ENCODE measurements around the gene PPP4R2. TPM values are rescaled to one million over a fixed set of nuclear protein-coding genes. Genes with fewer than 3 reads are reported as not detected.
"Not testable (repeated sequence)": the region's sequence is repeated elsewhere in the genome, so short reads cannot be mapped to it uniquely, and the experiment has no call there.

The PPP4R2 gene
- total RNA-seq, 3 donors from 2014 or later: 71.5 to 77.5 (median 75.3) TPM

GRCh38 chr3:73060302-73060723, 63.7 kb downstream of the PPP4R2 start:
- TF ChIP-seq CTCF (IDR thresholded peaks at IDR 0.05): no peak
- Histone ChIP-seq H3K36me3 (ENCODE audit: low read depth) (no peaks in the 10 kb centered on the region), H3K4me1 (ENCODE audit: low read depth) (peaks cover 18% of the 10 kb centered on the region), H3K4me3 (no peak overlapping the region), H3K9me3 (no peaks in the 10 kb centered on the region)
- intact Hi-C loops (cut with DNase I, micrococcal nuclease): no loop called here
- ATAC-seq (no peak), DNase-seq (no peak)

GRCh38 chr3:73061416-73061815, 64.8 kb downstream of the PPP4R2 start, which contains the start of gene EBLN2:
EBLN2 (plus strand) TSS chr3:73061659; CDS start chr3:73062082, 423 bp downstream.
- peaks cover 10% of the 10 kb centered on the region for H3K4me1 ChIP-seq (ENCODE audit: low read depth)
- no peak for TF ChIP-seq CTCF (IDR thresholded peaks at IDR 0.05)
- intact Hi-C loops (cut with DNase I, micrococcal nuclease): no loop called here
- H3K9me3 ChIP-seq: no peaks in the 10 kb centered on the region
- ATAC-seq: no peak
- DNase-seq: no peak
- H3K36me3 ChIP-seq (ENCODE audit: low read depth): no peaks in the 10 kb centered on the region
- H3K4me3 ChIP-seq: no peak within 1 kb of the TSS

- H3K36me3 ChIP-seq (ENCODE audit: low read depth); H3K4me3 ChIP-seq; intact Hi-C loops (cut with DNase I, micrococcal nuclease); ATAC-seq; H3K9me3 ChIP-seq; H3K4me1 ChIP-seq (ENCODE audit: low read depth); DNase-seq: not testable (repeated sequence)
Observed at GRCh38 chr3:73066243-73066642, 69.6 kb downstream of the PPP4R2 start.

- no peaks in the 10 kb centered on the region for H3K9me3 ChIP-seq
- peaks cover 7% of the 10 kb centered on the region for H3K4me1 ChIP-seq (ENCODE audit: low read depth)
- H3K36me3 ChIP-seq (ENCODE audit: low read depth): no peaks in the 10 kb centered on the region
- no peak overlapping the region for H3K4me3 ChIP-seq
- intact Hi-C loops (cut with DNase I, micrococcal nuclease): no loop called here
- ATAC-seq (no peak), DNase-seq (no peak)
- TF ChIP-seq CTCF (IDR thresholded peaks at IDR 0.05): no peak
Observed at GRCh38 chr3:73068419-73068818, 71.8 kb downstream of the PPP4R2 start.

GRCh38 chr3:73069187-73069586, 72.6 kb downstream of the PPP4R2 start:
- no peaks in the 10 kb centered on the region for H3K9me3 ChIP-seq
- intact Hi-C loops (cut with DNase I, micrococcal nuclease): no loop called here
- TF ChIP-seq CTCF (IDR thresholded peaks at IDR 0.05): no peak
- ATAC-seq (no peak), DNase-seq (no peak)
- H3K4me1 ChIP-seq (ENCODE audit: low read depth): peaks cover 7% of the 10 kb centered on the region
- H3K36me3 ChIP-seq (ENCODE audit: low read depth): no peaks in the 10 kb centered on the region
- H3K4me3 ChIP-seq: no peak overlapping the region

- peaks cover 1% of the 10 kb centered on the region for H3K4me1 ChIP-seq (ENCODE audit: low read depth)
- H3K36me3 ChIP-seq (ENCODE audit: low read depth): no peaks in the 10 kb centered on the region
- DNase-seq (no peak), ATAC-seq (no peak)
- intact Hi-C loops (cut with DNase I, micrococcal nuclease): no loop called here
- H3K9me3 ChIP-seq: no peaks in the 10 kb centered on the region
- TF ChIP-seq CTCF (IDR thresholded peaks at IDR 0.05): no peak
- no peak overlapping the region for H3K4me3 ChIP-seq
Observed at GRCh38 chr3:73069775-73070444, 73.3 kb downstream of the PPP4R2 start.

All from mucosa of descending colon (tissue), 3 donors.